HepG2 (cell line): Measurements from ENCODE around the gene HLA-DMB. TPM values are rescaled to one million over a fixed set of nuclear protein-coding genes. Genes with fewer than 3 reads are reported as not detected.
A peak's percentile ranks its signal among the peaks of the same experiment; 100 is the strongest.

Source experiments
- ADNP ChIP-seq: sonication (generic); formaldehyde crosslinking; IDR thresholded peaks from 2 replicates; pipeline ENCODE4 v1.4.0; 2020; ENCODE audit warnings: missing genetic modification reagents
- CHD2 ChIP-seq: IDR thresholded peaks from 2 replicates; pipeline ENCODE4 v1.6.1; 2011; ENCODE audit warnings: low read depth, low read length, improper control_type of control experiment
- EED ChIP-seq: sonication (generic); formaldehyde crosslinking; IDR thresholded peaks from 2 replicates; pipeline ENCODE4 v1.5.0; 2020; ENCODE audit warnings: mild to moderate bottlenecking, missing genetic modification reagents
- KLF12 ChIP-seq: sonication (generic); formaldehyde crosslinking; IDR thresholded peaks from 2 replicates; pipeline ENCODE4 v1.4.0; 2020; ENCODE audit warnings: missing genetic modification reagents, borderline replicate concordance
- KMT2A ChIP-seq: sonication (generic); formaldehyde crosslinking; IDR thresholded peaks from 2 replicates; pipeline ENCODE4 v1.4.0; 2020; ENCODE audit warnings: missing genetic modification reagents
- LCORL ChIP-seq, 2 experiments: fragments of 450-650 bp in 1 of 2; sonication (generic) in 1 of 2; formaldehyde crosslinking in 1 of 2; IDR thresholded peaks; 2 replicates each; pipeline versions ENCODE4 v1.5.0 to v1.6.1; 2017 to 2020; ENCODE audit warnings: antibody characterized with exemption in 1 of 2, missing genetic modification reagents in 1 of 2
- MED13 ChIP-seq: sonication (generic); formaldehyde crosslinking; IDR thresholded peaks from 2 replicates; pipeline ENCODE4 v1.5.0; 2020; ENCODE audit warnings: missing genetic modification reagents
- PRPF4 ChIP-seq: fragments of 200-400 bp; formaldehyde crosslinking; IDR thresholded peaks from 2 replicates; pipeline ENCODE4 v1.6.1; 2016; ENCODE audit warnings: low read length, low read depth; ENCODE audit not compliant: poor library complexity, severe bottlenecking
- REXO4 ChIP-seq: sonication (generic); formaldehyde crosslinking; IDR thresholded peaks from 2 replicates; pipeline ENCODE4 v1.8.0; 2022; ENCODE audit warnings: missing genetic modification reagents, mild to moderate bottlenecking, borderline replicate concordance
- SUZ12 ChIP-seq: fragments of 150-350 bp; IDR thresholded peaks from 2 replicates; pipeline ENCODE4 v1.6.1; 2014; ENCODE audit warnings: low read depth, low read length
- ZKSCAN8 ChIP-seq: IDR thresholded peaks from 2 replicates; pipeline ENCODE4 v1.6.1; 2016; ENCODE audit warnings: borderline replicate concordance, missing genetic modification reagents, missing compliant biosample characterization
- ZNF335 ChIP-seq: sonication (generic); formaldehyde crosslinking; IDR thresholded peaks from 2 replicates; pipeline ENCODE4 v1.4.0; 2020; ENCODE audit warnings: missing genetic modification reagents
- ZNF549 ChIP-seq: sonication (generic); formaldehyde crosslinking; IDR thresholded peaks from 2 replicates; pipeline ENCODE4 v1.5.0; 2020; ENCODE audit warnings: missing genetic modification reagents
- ZNF589 ChIP-seq: sonication (generic); formaldehyde crosslinking; conservative IDR thresholded peaks from 2 replicates; pipeline ENCODE4 v1.8.0; 2022; ENCODE audit warnings: mild to moderate bottlenecking, moderate library complexity, missing genetic modification reagents
- ZNF792 ChIP-seq: IDR thresholded peaks from 2 replicates; pipeline ENCODE4 v1.6.1; 2016
- polyA plus RNA-seq, 8 experiments: library from polyadenylated mRNA; depleted of rRNA in 3 of 8; stranded (reverse) in 7 of 8; unstranded in 1 of 8; fragments of >200 nt; fragmentation: Illumina TruSeq in 4 of 8; extraction: Trizol in 4 of 8; gene quantifications; 2 replicates each; pipeline versions ENCODE4 v1.2.1 to v1.2.3, GENCODE V29; 2011 to 2016; ENCODE audit warnings: low read depth in 4 of 8, missing spikeins in 1 of 8, mixed read lengths in 1 of 8; ENCODE audit not compliant: insufficient read depth in 1 of 8
- total RNA-seq, 5 experiments: library from RNA; depleted of rRNA; stranded (reverse); fragments of >200 nt; fragmentation: Illumina TruSeq; extraction: Trizol; gene quantifications; 2 replicates each; pipeline ENCODE4 v1.2.3, GENCODE V29; 2016; ENCODE audit warnings: low read depth in 1 of 5
- TF ChIP-seq, protein P1 (sequence below): sonication (generic); formaldehyde crosslinking; IDR thresholded peaks from 2 replicates; pipeline ENCODE4 v1.8.1; 2022; ENCODE audit warnings: low read depth, mild to moderate bottlenecking, missing genetic modification reagents
- TF ChIP-seq, protein P2 (sequence below): sonication (generic); formaldehyde crosslinking; IDR thresholded peaks from 2 replicates; pipeline ENCODE4 v1.4.0; 2020; ENCODE audit warnings: low read depth, missing genetic modification reagents
- TF ChIP-seq, protein P3 (sequence below): sonication (generic); formaldehyde crosslinking; IDR thresholded peaks from 2 replicates; pipeline ENCODE4 v1.5.1; 2020; ENCODE audit warnings: missing genetic modification reagents, mild to moderate bottlenecking, borderline replicate concordance
- TF ChIP-seq, protein P4 (sequence below): sonication (generic); formaldehyde crosslinking; IDR thresholded peaks from 2 replicates; pipeline ENCODE4 v1.5.0; 2020; ENCODE audit warnings: mild to moderate bottlenecking, missing genetic modification reagents, borderline replicate concordance

Gene HLA-DMB
- total and polyA plus RNA-seq, 2 of the 13 experiments (the other 11 are each of a cell fraction or from before 2014, with no cell fraction given), result not detected

DNA sequence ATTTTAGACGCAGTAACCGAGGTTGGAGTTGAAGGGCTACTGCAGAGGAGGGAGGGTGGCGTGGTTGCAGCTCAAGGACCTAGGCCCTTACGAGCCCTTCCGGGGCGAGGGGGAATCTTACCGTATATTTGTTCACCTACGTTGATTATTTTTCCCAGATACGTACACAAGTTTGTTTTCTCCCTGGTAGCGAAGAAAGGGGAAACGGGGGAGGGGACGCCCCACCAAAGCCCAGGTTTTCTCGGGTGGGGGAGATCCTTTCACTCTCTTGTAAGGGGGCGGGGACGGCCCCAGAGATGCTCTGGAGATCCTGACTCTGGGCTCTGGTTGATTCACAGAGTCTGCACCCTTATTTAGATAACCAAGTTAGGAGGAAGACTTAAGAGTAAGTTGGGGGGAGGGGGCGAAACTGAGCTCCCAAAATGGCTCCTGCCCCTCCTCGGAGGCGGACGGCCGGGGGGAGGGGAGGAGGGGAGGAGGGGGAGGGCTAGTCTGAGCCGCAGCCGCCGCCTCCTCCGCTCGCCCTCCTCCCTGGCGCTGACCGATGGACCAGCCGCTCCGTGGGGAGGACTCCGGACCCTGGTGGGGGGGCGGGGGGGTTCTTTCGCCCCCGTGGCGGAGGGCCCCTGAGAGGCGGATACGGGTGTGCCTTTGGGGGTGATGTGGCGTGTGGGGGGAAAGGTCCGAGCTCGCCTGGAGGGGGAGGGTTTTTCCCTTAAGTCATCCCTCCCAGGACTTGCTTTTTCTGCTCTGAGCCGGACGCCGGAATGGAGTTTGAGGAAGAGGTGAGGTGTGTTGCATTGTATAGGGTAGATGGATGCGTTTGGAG lies 29.8 kb upstream of the HLA-DMB start (continued):
- TF ChIP-seq, protein P1, sequence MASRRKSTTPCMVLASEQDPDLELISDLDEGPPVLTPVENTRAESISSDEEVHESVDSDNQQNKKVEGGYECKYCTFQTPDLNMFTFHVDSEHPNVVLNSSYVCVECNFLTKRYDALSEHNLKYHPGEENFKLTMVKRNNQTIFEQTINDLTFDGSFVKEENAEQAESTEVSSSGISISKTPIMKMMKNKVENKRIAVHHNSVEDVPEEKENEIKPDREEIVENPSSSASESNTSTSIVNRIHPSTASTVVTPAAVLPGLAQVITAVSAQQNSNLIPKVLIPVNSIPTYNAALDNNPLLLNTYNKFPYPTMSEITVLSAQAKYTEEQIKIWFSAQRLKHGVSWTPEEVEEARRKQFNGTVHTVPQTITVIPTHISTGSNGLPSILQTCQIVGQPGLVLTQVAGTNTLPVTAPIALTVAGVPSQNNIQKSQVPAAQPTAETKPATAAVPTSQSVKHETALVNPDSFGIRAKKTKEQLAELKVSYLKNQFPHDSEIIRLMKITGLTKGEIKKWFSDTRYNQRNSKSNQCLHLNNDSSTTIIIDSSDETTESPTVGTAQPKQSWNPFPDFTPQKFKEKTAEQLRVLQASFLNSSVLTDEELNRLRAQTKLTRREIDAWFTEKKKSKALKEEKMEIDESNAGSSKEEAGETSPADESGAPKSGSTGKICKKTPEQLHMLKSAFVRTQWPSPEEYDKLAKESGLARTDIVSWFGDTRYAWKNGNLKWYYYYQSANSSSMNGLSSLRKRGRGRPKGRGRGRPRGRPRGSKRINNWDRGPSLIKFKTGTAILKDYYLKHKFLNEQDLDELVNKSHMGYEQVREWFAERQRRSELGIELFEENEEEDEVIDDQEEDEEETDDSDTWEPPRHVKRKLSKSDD, result no peak
- TF ChIP-seq EED (CRISPR knock-in tag) (0 out of 2 replicates have a peak, but pooled peaks have one; percentile 16), SUZ12 (no peak), MED13 (CRISPR knock-in tag) (peak; percentile 4; the same call in 1 of the 2 replicates), PRPF4 (peak; percentile 79), KLF12 (CRISPR knock-in tag) (0 out of 2 replicates have a peak, but pooled peaks have one; percentile 10), LCORL (IDR thresholded peaks at IDR 0.05) (no peak), LCORL (CRISPR knock-in tag; IDR thresholded peaks at IDR 0.05) (peak; percentile 12; the same call in 1 of the 2 replicates), ZNF792 (CRISPR knock-in tag) (peak; percentile 40; the same call in 1 of the 2 replicates), KMT2A (CRISPR knock-in tag) (no peak), CHD2 (peak; percentile 56; the same call in 1 of the 2 replicates), ZNF589 (CRISPR knock-in tag) (peak; percentile 50; the same call in 1 of the 2 replicates), ZKSCAN8 (CRISPR knock-in tag) (peak; percentile 3; the same call in 1 of the 2 replicates), REXO4 (CRISPR knock-in tag) (no peak), ZNF549 (CRISPR knock-in tag) (no peak), ZNF335 (peak; percentile 6; the same call in 1 of the 2 replicates), ADNP (CRISPR knock-in tag) (no peak)
- TF ChIP-seq, protein P2, sequence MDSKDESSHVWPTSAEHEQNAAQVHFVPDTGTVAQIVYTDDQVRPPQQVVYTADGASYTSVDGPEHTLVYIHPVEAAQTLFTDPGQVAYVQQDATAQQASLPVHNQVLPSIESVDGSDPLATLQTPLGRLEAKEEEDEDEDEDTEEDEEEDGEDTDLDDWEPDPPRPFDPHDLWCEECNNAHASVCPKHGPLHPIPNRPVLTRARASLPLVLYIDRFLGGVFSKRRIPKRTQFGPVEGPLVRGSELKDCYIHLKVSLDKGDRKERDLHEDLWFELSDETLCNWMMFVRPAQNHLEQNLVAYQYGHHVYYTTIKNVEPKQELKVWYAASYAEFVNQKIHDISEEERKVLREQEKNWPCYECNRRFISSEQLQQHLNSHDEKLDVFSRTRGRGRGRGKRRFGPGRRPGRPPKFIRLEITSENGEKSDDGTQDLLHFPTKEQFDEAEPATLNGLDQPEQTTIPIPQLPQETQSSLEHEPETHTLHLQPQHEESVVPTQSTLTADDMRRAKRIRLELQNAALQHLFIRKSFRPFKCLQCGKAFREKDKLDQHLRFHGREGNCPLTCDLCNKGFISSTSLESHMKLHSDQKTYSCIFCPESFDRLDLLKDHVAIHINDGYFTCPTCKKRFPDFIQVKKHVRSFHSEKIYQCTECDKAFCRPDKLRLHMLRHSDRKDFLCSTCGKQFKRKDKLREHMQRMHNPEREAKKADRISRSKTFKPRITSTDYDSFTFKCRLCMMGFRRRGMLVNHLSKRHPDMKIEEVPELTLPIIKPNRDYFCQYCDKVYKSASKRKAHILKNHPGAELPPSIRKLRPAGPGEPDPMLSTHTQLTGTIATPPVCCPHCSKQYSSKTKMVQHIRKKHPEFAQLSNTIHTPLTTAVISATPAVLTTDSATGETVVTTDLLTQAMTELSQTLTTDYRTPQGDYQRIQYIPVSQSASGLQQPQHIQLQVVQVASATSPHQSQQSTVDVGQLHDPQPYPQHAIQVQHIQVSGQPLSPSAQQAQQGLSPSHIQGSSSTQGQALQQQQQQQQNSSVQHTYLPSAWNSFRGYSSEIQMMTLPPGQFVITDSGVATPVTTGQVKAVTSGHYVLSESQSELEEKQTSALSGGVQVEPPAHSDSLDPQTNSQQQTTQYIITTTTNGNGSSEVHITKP (CRISPR knock-in tag), result peak; percentile 34; the same call in 1 of the 2 replicates
- TF ChIP-seq, protein P3, sequence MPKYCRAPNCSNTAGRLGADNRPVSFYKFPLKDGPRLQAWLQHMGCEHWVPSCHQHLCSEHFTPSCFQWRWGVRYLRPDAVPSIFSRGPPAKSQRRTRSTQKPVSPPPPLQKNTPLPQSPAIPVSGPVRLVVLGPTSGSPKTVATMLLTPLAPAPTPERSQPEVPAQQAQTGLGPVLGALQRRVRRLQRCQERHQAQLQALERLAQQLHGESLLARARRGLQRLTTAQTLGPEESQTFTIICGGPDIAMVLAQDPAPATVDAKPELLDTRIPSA, result no peak
- TF ChIP-seq, protein P4, sequence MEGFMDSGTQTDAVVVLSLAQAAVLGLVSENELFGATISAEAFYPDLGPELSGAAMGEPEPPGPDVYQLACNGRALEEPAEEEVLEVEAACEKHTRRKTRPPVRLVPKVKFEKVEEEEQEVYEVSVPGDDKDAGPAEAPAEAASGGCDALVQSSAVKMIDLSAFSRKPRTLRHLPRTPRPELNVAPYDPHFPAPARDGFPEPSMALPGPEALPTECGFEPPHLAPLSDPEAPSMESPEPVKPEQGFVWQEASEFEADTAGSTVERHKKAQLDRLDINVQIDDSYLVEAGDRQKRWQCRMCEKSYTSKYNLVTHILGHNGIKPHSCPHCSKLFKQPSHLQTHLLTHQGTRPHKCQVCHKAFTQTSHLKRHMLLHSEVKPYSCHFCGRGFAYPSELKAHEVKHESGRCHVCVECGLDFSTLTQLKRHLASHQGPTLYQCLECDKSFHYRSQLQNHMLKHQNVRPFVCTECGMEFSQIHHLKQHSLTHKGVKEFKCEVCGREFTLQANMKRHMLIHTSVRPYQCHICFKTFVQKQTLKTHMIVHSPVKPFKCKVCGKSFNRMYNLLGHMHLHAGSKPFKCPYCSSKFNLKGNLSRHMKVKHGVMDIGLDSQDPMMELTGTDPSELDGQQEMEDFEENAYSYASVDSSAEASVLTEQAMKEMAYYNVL (CRISPR knock-in tag), result no peak; the same call in 1 of the 2 replicates
